Measurements from ENCODE around the gene NHP2. TPM values are rescaled to one million over a fixed set of nuclear protein-coding genes. Genes with fewer than 3 reads are reported as not detected.

The NHP2 gene
- total RNA-seq, 1 donor from 2014 or later: 128 TPM

- no peak overlapping the region for H3K27ac Mint-ChIP-seq (ENCODE audit: unreplicated experiment)
- TF ChIP-seq, protein P1, sequence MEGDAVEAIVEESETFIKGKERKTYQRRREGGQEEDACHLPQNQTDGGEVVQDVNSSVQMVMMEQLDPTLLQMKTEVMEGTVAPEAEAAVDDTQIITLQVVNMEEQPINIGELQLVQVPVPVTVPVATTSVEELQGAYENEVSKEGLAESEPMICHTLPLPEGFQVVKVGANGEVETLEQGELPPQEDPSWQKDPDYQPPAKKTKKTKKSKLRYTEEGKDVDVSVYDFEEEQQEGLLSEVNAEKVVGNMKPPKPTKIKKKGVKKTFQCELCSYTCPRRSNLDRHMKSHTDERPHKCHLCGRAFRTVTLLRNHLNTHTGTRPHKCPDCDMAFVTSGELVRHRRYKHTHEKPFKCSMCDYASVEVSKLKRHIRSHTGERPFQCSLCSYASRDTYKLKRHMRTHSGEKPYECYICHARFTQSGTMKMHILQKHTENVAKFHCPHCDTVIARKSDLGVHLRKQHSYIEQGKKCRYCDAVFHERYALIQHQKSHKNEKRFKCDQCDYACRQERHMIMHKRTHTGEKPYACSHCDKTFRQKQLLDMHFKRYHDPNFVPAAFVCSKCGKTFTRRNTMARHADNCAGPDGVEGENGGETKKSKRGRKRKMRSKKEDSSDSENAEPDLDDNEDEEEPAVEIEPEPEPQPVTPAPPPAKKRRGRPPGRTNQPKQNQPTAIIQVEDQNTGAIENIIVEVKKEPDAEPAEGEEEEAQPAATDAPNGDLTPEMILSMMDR (IDR thresholded peaks at IDR 0.05; ENCODE audit: partially characterized antibody, unreplicated experiment): no peak
- no peak for DNase-seq
- H3K4me1 Mint-ChIP-seq (ENCODE audit: low read depth, unreplicated experiment): peaks cover 5% of the 10 kb centered on the region
- H3K27me3 Mint-ChIP-seq (ENCODE audit: unreplicated experiment): peaks cover 11% of the 10 kb centered on the region
- H3K4me3 Mint-ChIP-seq (ENCODE audit: unreplicated experiment): no peak overlapping the region
- no peaks in the 10 kb centered on the region for H3K36me3 Mint-ChIP-seq (ENCODE audit: unreplicated experiment)
- peaks cover 5% of the 10 kb centered on the region for H3K9me3 Mint-ChIP-seq (ENCODE audit: unreplicated experiment)
Observed at GRCh38 chr5:178165581-178165980, 11.9 kb upstream of the NHP2 start.

DNA sequence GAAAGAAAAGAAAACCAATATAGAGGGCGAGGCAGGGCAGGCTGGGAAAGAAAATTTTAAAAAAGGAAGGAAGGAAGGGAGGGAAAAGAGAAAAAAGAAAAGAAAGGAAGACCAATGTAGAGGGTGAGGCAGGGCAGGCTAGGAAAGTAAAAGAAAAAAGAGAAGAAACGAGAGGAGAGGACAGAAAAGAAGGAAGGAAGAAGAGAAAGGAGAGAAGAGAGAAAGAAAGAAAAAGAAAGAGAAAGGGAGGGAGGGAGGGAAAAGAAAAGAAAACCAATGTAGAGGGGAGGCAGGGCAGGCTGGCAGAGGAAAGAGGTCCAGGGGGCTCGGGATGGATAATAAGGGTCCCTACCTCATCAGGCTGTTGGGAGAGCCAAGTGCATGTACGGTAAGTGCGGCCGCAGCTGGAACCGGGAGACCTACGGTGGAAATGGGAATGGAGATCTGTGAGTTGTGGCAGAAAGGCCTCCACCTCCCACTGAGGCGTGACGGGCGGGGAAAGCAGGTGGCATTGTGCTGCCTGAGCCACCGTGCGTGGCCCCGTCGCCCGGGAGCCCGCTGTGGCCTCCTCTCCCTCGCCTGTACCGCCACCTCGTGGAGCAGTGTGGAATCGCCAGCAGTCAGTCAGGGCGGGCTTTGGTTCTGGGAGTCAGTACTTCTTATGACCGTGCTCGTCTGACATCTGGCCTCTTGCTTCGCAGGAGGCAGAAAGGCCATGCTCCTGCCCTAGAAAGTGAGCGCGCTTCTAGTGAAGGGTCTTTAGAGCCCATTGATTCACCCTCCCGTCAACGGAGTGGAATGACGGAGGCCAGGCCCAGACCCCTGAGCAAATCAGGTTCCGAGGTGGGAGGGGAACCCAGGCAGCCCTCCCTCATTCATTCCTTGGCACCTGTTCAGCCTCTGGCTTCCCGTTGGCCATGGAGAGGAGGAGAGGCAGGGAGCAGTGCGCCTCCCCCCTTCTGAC lies 10.4 kb upstream of the NHP2 start:
- H3K36me3 Mint-ChIP-seq (ENCODE audit: unreplicated experiment): no peaks in the 10 kb centered on the region
- H3K27me3 Mint-ChIP-seq (ENCODE audit: unreplicated experiment): peaks cover 8% of the 10 kb centered on the region
- H3K4me1 Mint-ChIP-seq (ENCODE audit: low read depth, unreplicated experiment): peaks cover 5% of the 10 kb centered on the region
- peak; percentile 94 for DNase-seq
- TF ChIP-seq, protein P1 (IDR thresholded peaks at IDR 0.05; ENCODE audit: partially characterized antibody, unreplicated experiment): peak; percentile 98
- peaks cover 5% of the 10 kb centered on the region for H3K9me3 Mint-ChIP-seq (ENCODE audit: unreplicated experiment)
- peak overlapping the region; percentile 81 for H3K4me3 Mint-ChIP-seq (ENCODE audit: unreplicated experiment)
- peak overlapping the region; percentile 30 for H3K27ac Mint-ChIP-seq (ENCODE audit: unreplicated experiment)

GRCh38 chr5:178162481-178162880 lies 8.8 kb upstream of the NHP2 start:
- peaks cover 5% of the 10 kb centered on the region for H3K9me3 Mint-ChIP-seq (ENCODE audit: unreplicated experiment)
- H3K27ac Mint-ChIP-seq (ENCODE audit: unreplicated experiment): peak overlapping the region; percentile 48
- H3K27me3 Mint-ChIP-seq (ENCODE audit: unreplicated experiment): peaks cover 9% of the 10 kb centered on the region
- H3K4me3 Mint-ChIP-seq (ENCODE audit: unreplicated experiment): no peak overlapping the region
- no peaks in the 10 kb centered on the region for H3K36me3 Mint-ChIP-seq (ENCODE audit: unreplicated experiment)
- H3K4me1 Mint-ChIP-seq (ENCODE audit: low read depth, unreplicated experiment): peaks cover 5% of the 10 kb centered on the region
- no peak for DNase-seq
- TF ChIP-seq, protein P1 (IDR thresholded peaks at IDR 0.05; ENCODE audit: partially characterized antibody, unreplicated experiment): no peak

DNA sequence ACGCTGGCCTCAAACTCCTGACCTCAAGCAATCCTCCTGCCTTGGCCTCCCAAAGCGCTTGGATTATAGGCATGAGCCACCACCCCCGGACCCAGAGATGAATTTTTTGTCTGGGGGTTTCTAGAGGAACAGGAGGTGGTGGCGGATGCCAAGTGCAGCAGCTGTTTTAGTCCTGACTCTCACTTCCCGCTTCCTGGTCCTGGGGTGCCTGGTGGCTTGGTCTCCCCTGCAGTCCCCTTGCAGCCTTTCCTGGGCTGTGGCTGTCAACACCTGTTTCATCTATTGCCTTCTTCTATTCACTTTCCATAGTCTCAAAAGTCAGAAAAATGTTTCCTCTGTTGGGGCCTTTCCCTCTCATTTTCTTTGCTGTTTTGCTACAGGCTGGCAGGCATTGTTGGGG lies 6.5 kb upstream of the NHP2 start:
- Mint-ChIP-seq H3K4me1 (ENCODE audit: low read depth, unreplicated experiment) (peaks cover 5% of the 10 kb centered on the region), H3K4me3 (ENCODE audit: unreplicated experiment) (no peak overlapping the region), H3K27me3 (ENCODE audit: unreplicated experiment) (peaks cover 9% of the 10 kb centered on the region), H3K9me3 (ENCODE audit: unreplicated experiment) (peaks cover 5% of the 10 kb centered on the region), H3K36me3 (ENCODE audit: unreplicated experiment) (no peaks in the 10 kb centered on the region), H3K27ac (ENCODE audit: unreplicated experiment) (no peak overlapping the region)
- TF ChIP-seq, protein P1 (IDR thresholded peaks at IDR 0.05; ENCODE audit: partially characterized antibody, unreplicated experiment): no peak
- no peak for DNase-seq

DNA sequence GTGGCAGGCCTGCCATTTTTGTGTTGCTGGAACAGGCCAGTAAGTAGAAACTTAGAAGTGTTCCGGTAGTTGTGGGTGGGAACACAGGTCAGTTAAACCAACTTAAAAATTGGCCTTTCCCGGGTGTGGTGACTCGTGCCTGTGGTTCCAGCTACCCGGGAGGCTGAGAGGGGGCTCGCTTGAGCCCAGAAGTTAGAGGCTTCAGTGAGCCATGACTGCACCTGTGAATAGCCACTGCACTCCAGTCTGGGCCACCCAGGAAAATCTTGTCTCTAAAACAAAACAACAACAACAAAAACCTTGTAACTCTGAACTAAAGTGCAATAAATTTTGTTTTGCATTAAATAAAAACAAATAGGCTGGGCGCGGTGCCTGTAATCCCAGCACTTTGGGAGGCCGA lies 1.4 kb upstream of the NHP2 start:
- TF ChIP-seq, protein P1 (IDR thresholded peaks at IDR 0.05; ENCODE audit: partially characterized antibody, unreplicated experiment): no peak
- Mint-ChIP-seq H3K9me3 (ENCODE audit: unreplicated experiment) (peaks cover 4% of the 10 kb centered on the region), H3K27ac (ENCODE audit: unreplicated experiment) (no peak overlapping the region), H3K27me3 (ENCODE audit: unreplicated experiment) (peaks cover 11% of the 10 kb centered on the region), H3K36me3 (ENCODE audit: unreplicated experiment) (no peaks in the 10 kb centered on the region), H3K4me3 (ENCODE audit: unreplicated experiment) (no peak overlapping the region), H3K4me1 (ENCODE audit: low read depth, unreplicated experiment) (peaks cover 3% of the 10 kb centered on the region)
- no peak for DNase-seq

All from glutamatergic neuron (in vitro differentiated cells).